HG03025 (cell line): ENCODE data around the gene TUBA3E.
"Not testable (repeated sequence)": the region's sequence is repeated elsewhere in the genome, so short reads cannot be mapped to it uniquely, and the experiment has no call there.

ENCODE experiments used
- ATAC-seq: cut with Tn5 transposase; IDR thresholded peaks from one replicate; pipeline ENCODE4 v1.9.1; 2021; ENCODE audit warnings: mild to moderate bottlenecking, moderate library complexity; ENCODE audit not compliant: unreplicated experiment, low FRiP score

Gene TUBA3E

DNA sequence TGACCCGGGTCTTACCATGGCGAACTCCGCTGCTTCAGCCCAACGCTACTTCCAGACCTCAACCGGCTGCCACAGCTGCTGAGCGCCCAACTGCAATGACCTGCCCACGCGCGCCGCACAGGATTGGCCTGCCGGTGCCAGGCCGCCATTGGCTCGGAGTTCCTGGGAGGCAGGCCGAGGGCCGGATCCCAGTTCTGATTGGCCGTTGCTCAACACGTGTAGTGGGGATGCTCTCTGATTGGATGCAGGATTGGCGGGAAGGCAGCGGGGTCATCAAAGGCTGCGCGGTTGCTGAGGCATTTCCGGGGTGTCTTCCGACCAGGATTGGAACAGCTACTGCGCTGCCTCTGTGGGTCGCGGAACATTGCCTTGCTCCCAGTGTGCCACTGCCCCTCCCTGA, at the start of gene TUBA3E:
Gene TUBA3E (minus strand): TSS at position 97 of the 400 bp plus-strand sequence. CDS start 79 bp downstream, at position 18.
- ATAC-seq = no peak

GRCh38 chr2:130246430-130246829, 48.2 kb upstream of the TUBA3E start:
- no peak for ATAC-seq

GRCh38 chr2:130245976-130246375, 47.7 kb upstream of the TUBA3E start:
- ATAC-seq = no peak

GRCh38 chr2:130243359-130243758, 45.1 kb upstream of the TUBA3E start:
- ATAC-seq = no peak

DNA sequence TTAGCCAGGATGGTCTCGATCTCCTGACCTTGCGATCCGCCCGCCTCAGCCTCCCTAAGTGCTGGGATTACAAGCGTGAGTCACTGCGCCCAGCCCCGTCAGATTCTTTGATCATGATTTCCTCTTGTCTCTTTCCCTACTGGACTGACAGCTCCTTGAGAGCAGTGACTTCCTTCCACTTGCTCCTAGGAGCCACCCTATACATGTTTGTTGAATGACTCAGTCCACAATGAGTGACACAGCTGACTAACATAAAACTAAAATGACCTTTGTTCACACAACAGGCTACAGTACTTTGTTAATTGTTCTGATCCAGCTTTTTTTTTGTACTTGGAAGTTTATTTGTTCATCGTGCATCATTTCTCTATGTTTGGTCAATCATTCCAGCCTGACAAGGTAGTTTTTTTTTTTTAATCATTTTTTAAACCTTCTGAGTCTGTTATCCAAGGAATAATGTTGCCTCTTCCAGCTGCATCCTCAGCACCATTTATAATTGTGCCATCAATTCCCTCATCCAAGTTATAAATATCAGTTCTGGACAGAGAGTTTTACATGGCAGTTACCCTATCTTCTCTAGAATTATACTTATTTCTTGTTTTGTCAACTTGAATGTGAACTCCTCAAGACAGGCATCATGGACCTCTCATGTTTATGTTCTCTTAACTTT, 42.9 kb upstream of the TUBA3E start:
- ATAC-seq = no peak

GRCh38 chr2:130239581-130239980, 41.3 kb upstream of the TUBA3E start:
- not testable (repeated sequence) for ATAC-seq

DNA sequence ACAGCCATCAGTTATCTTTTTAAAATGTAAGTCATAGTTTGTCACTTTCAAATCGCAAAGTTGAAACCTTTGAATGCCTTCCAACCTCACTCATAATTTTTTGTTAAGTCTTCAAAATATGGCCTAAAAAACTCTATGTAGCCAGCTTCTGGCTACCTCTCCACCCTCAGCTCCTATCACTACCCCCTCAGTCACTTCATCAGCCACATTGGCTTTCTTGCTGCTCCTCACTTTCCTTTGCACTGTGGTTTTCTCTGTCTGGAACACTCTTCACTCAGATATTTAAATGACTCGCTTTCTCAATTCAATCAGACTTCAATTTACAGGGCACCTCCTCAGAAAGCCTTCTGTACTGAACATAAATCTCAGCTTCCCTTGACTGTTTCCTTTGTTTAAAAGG, 34.8 kb upstream of the TUBA3E start:
- ATAC-seq = not testable (repeated sequence)

- no peak for ATAC-seq
These were observed 33.4 kb upstream of the TUBA3E start for GRCh38 chr2:130231656-130232055.

DNA sequence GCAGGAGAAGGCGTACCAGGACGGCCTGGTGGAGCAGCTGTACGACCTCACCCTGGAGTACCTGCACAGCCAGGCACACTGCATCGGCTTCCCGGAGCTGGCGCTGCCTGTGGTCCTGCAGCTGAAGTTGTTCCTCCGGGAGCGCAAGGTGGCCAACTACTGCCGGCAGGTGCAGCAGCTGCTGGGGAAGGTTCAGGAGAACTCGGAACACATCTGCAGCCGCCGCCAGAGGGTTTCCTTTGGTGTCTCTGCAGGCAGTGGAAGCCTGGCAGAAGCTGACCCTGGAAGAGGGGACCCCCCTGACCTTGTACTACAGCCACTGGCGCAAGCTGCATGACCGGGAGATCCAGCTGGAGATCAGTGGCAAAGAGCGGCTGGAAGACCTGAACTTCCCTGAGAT, 32.7 kb upstream of the TUBA3E start:
- not testable (repeated sequence) for ATAC-seq

GRCh38 chr2:130230376-130230775, 32.1 kb upstream of the TUBA3E start:
- not testable (repeated sequence) for ATAC-seq

DNA sequence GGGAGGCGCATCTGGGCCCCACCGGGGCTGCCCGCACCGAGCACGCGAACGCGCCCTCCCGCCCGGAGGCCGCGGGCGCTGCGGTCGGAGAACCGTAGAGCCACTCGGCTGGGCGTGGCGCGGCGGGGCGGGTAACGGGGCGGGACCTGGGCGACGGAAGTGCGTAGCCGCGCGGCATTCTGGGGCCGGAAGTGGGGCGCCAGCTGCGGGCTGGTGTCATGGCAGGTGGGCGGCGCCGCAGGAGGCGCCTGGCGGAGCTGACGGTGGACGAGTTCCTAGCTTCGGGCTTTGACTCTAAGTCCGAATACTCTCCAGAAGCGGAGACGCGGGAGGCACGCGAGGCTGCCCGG, 30.9 kb upstream of the TUBA3E start:
- ATAC-seq = not testable (repeated sequence)

- ATAC-seq = not testable (repeated sequence)
These were observed 30.4 kb upstream of the TUBA3E start for GRCh38 chr2:130228467-130229160.

GRCh38 chr2:130228005-130228404, 29.8 kb upstream of the TUBA3E start:
- ATAC-seq = not testable (repeated sequence)

DNA sequence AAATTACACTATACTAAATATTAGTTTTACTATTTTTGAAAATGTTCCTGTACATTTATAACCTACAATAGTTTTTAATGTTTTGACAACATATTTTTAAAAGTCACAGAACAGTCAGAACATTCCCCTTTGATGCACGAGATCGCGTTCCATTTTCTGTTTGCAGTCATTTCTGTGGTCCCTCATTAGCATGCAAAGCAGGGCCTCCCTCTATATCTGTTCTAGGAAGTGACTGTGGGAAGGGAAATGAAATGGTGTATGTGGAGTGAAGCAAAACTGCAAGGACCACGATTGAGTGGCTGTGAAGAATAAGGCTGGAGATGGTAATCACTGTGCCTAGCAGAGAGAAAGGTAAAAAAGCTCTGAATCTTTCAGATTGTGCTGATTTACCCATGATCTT, 24.3 kb upstream of the TUBA3E start:
- peak; percentile 72 for ATAC-seq

GRCh38 chr2:130220505-130220904, 22.3 kb upstream of the TUBA3E start:
- not testable (repeated sequence) for ATAC-seq

- not testable (repeated sequence) for ATAC-seq
These were observed 20.9 kb upstream of the TUBA3E start for GRCh38 chr2:130219147-130219546.

DNA sequence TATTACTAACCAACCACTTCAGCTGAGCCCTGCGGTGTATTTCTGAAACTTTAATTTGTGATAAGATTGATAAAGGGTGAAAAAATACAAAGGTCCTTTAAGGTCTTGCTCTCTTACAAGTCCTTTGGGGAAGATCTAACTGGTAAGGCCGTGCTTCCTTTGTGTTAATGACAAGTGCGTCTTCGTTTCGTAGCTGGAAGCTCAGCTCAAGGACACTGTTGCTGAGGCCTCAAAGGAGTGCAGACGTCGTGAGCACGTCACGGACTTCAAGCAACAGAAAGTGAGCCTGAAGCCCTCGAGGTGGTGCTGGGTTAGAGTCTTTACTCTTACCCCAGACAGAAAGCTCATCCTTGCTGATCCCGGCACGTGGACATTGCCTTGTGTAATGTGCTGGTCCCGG, 8.8 kb upstream of the TUBA3E start:
- not testable (repeated sequence) for ATAC-seq

- not testable (repeated sequence) for ATAC-seq
These were observed 4.9 kb upstream of the TUBA3E start for GRCh38 chr2:130203150-130203549.

GRCh38 chr2:130202518-130202917, 4.3 kb upstream of the TUBA3E start:
- ATAC-seq = not testable (repeated sequence)

DNA sequence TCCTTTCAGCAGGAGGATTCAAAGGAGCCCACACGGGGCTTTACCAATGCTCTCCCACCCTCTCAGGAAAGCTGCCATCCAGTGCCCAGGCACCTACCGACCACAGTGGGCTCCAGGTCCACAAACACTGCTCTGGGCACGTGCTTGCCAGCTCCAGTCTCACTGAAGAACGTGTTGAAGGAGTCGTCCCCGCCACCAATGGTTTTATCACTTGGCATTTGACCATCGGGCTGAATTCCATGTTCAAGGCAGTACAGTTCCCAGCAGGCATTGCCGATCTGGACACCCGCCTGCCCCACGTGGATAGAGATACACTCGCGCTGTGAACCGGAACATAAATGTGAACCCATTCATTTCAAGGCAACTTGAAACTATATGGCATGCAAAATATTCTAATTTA, 2.2 kb downstream of the TUBA3E start:
- not testable (repeated sequence) for ATAC-seq

- ATAC-seq = not testable (repeated sequence)
These were observed 3.1 kb downstream of the TUBA3E start for GRCh38 chr2:130195089-130195635.

DNA sequence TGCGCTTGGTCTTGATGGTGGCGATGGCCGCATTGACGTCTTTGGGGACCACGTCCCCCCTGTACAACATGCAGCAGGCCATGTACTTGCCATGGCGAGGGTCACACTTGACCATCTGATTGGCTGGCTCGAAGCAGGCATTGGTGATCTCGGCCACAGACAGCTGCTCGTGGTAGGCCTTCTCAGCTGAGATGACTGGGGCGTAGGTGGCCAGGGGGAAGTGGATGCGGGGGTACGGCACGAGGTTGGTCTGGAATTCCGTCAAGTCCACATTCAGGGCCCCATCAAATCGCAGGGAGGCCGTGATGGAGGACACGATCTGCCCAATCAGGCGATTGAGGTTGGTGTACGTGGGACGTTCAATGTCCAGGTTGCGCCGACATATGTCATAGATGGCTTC, 4.4 kb downstream of the TUBA3E start:
- ATAC-seq = not testable (repeated sequence)
